Stimulated activated CD4-positive, alpha-beta T cell treated with anti-CD3 and anti-CD28 coated beads, TNF-alpha, amount 100 ng/mL, for 4 hours (primary cell): ENCODE data around the gene SPG11.
"Not testable (repeated sequence)": the region's sequence is repeated elsewhere in the genome, so short reads cannot be mapped to it uniquely, and the experiment has no call there.

ENCODE experiments used
- DNase-seq, 3 experiments: peaks; one replicate each; pipeline ENCODE4 v3.0.0-alpha.2; 2020; ENCODE audit warnings: low read depth in 3 of 3

The SPG11 gene

DNA sequence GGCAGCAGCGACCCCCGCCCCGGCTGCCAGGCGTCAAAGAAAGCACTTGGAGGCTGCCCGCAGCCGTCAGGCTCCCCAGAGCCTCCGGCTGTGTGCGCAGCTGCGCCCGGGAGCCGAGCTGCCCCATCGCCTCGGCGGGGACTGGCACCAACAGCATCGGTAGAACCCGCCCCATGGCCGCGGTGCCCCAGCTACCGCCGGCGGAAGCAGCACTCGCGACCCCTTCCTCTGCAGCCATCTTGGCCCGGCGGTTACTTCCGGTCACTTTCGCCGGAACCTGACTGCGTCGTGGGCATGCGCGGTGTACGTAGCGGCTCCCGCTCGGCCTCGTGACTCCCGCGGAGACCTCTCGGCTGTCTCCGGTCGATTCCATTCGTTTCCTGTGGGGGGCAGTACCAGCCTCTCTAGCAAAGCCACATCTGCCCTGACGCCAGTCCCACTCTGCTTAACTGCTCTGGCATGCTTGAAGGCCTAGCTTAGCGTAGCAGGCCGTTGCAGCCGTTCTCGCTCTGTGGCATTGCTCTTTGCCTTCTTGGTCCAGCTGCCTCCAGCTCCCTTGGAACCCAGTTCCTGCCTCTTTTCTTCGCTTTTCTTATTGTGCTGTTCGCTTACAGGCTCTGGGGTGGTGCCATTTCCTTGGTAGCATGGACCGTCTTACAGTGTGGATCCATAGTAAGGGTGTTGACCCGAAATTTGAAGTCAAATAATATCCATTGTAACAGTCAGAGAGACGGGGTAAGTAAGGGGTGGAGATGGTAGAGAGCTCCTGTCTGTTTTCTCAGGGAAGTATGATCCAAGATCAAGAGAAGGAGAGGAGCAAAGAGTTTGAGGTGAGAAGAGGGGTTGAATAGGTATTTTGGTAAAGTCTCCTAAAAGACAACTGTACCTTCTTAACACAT, at the start of gene SPG11:
TSS of gene SPG11 (minus strand) at position 253 of the 899 bp plus-strand sequence. CDS start at position 238, 15 bp downstream.
- peak; percentile 79 to 93 (median 93) for DNase-seq

DNA sequence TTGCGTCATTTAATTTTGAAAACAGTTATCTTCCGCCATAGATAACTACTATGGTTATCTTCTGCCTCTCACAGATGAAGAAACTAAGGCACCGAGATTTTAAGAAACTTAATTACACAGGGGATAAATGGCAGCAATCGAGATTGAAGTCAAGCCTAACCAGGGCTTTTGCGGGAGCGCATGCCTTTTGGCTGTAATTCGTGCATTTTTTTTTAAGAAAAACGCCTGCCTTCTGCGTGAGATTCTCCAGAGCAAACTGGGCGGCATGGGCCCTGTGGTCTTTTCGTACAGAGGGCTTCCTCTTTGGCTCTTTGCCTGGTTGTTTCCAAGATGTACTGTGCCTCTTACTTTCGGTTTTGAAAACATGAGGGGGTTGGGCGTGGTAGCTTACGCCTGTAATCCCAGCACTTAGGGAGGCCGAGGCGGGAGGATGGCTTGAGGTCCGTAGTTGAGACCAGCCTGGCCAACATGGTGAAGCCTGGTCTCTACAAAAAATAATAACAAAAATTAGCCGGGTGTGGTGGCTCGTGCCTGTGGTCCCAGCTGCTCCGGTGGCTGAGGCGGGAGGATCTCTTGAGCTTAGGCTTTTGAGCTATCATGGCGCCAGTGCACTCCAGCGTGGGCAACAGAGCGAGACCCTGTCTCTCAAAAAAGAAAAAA, 49.0 kb upstream of the SPG11 start:
- peak in 2 of 3 experiments; percentile 40 to 43 for DNase-seq

DNA sequence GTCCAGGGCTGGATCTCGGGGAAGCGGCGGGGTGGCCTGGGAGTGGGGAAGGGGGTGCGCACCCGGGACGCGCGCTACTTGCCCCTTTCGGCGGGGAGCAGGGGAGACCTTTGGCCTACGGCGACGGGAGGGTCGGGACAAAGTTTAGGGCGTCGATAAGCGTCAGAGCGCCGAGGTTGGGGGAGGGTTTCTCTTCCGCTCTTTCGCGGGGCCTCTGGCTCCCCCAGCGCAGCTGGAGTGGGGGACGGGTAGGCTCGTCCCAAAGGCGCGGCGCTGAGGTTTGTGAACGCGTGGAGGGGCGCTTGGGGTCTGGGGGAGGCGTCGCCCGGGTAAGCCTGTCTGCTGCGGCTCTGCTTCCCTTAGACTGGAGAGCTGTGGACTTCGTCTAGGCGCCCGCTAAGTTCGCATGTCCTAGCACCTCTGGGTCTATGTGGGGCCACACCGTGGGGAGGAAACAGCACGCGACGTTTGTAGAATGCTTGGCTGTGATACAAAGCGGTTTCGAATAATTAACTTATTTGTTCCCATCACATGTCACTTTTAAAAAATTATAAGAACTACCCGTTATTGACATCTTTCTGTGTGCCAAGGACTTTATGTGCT, 48.4 kb upstream of the SPG11 start:
- DNase-seq, result peak in 2 of 3 experiments; percentile 32 to 42

GRCh38 chr15:44711096-44711742, 47.8 kb upstream of the SPG11 start, which contains the start of the genes B2M and PATL2:
Gene B2M, plus strand, starts transcription at chr15:44711517. Its CDS starts 30 bp downstream, at chr15:44711547.
Gene PATL2, minus strand, starts transcription at chr15:44711323. Its CDS starts 34,833 bp downstream, at chr15:44676490.
- DNase-seq, result peak; percentile 92 to 95 (median 94)

DNA sequence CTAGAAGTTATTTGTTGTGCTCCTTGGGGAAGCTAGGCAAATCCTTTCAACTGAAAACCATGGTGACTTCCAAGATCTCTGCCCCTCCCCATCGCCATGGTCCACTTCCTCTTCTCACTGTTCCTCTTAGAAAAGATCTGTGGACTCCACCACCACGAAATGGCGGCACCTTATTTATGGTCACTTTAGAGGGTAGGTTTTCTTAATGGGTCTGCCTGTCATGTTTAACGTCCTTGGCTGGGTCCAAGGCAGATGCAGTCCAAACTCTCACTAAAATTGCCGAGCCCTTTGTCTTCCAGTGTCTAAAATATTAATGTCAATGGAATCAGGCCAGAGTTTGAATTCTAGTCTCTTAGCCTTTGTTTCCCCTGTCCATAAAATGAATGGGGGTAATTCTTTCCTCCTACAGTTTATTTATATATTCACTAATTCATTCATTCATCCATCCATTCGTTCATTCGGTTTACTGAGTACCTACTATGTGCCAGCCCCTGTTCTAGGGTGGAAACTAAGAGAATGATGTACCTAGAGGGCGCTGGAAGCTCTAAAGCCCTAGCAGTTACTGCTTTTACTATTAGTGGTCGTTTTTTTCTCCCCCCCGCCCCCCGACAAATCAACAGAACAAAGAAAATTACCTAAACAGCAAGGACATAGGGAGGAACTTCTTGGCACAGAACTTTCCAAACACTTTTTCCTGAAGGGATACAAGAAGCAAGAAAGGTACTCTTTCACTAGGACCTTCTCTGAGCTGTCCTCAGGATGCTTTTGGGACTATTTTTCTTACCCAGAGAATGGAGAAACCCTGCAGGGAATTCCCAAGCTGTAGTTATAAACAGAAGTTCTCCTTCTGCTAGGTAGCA, 47.0 kb upstream of the SPG11 start:
- peak in 1 of 3 experiments; percentile 22 for DNase-seq

- no peak for DNase-seq
Measured at GRCh38 chr15:44706946-44707636, 43.6 kb upstream of the SPG11 start.

GRCh38 chr15:44706401-44706800, 42.9 kb upstream of the SPG11 start:
- no peak for DNase-seq

DNA sequence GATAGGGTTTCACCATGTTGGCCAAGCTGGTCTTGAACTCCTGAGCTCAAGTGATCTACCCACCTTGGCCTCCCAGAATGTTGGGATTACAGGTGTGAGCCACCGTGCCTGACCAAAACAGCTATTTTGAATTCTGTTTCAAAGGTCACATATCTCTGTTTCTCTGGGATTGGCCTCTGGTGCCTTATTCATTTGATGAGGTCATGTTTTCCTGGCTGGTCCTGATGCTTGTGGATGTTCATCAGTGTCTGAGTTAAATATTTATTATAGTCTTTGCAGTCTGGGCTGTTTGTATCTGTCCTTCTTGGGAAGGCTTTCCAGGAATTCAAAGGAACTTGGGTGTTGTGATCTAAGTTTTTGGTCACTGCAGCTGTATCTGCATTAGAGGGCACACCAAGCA, 42.5 kb upstream of the SPG11 start:
- no peak for DNase-seq

GRCh38 chr15:44700676-44701075, 37.2 kb upstream of the SPG11 start:
- not testable (repeated sequence) for DNase-seq

DNA sequence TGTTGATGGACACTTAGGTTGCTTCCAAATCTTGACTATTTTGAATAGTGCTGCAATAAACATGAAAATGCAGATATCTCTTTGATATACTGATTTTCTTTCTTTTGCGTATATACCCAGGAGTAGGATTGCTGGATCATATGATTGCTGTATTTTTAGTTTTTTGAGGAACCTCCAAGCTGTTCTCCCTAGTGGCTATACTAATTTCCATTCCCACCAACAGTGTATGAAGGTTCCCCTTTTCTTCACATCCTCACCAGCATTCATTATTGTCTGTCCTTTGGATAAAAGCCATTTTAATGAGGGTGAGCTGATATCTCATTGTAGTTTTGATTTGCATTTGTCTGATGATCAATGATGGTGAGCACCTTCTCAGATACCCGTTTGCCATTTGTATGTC, 35.2 kb upstream of the SPG11 start:
- no peak for DNase-seq

DNA sequence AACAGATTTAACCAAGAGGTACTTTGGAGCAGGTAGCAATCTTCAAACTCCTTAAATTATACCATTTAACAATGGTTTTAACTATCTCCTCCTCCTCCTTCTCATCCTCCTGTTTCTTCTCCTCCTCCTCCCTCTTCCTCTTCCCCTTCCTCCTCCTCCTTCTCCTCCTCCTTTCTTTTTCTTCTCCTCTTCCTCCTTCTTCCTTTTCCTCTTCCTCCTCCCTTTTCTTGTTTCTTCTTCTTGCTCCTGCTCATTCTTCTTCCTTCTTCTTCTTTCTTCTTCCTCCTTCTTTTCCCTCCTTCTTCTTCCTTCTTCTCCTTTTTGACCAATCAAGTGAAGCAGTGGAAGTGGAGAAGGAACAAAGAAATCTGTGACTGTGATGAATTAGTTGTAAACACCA, 33.6 kb upstream of the SPG11 start:
- no peak for DNase-seq

GRCh38 chr15:44695294-44695693, 31.8 kb upstream of the SPG11 start:
- no peak for DNase-seq

- DNase-seq, result no peak
Measured at GRCh38 chr15:44694416-44694815, 31.0 kb upstream of the SPG11 start.

GRCh38 chr15:44692659-44693058, 29.2 kb upstream of the SPG11 start:
- no peak for DNase-seq

DNA sequence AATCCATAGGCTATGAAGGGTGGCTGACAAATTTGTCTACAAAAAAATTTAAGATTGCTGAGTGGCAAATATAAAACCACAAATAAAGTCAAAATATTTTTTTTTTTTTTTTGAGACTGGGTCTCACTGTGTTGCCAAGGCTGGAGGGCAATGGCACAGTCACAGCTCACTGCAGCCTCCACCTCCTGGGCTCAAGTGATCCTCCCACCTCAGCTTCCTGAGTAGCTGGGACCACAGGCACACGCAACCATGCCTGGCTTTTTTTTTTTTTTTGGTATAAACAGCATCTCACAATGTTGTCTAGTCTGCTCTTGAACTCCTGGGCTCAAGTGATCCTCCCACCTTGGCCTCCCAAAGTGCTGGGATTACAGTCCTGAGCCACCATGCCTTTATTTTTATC, 26.8 kb upstream of the SPG11 start:
- not testable (repeated sequence) for DNase-seq

DNA sequence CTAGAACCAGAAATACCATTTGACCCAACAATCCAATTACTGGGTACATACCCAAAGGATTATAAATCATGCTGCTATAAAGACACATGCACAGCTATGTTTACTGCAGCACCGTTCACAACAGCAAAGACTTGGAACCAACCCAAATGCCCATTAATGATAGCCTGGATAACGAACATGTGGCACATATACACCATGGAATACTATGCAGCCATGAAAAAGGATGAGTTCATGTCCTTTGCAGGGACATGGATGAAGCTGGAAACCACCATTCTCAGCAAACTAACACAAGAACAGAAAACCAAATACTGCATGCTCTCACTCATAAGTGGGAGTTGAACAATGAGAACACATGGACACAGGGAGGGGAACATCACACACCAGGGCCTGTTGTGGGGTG, 25.9 kb upstream of the SPG11 start:
- not testable (repeated sequence) for DNase-seq

DNA sequence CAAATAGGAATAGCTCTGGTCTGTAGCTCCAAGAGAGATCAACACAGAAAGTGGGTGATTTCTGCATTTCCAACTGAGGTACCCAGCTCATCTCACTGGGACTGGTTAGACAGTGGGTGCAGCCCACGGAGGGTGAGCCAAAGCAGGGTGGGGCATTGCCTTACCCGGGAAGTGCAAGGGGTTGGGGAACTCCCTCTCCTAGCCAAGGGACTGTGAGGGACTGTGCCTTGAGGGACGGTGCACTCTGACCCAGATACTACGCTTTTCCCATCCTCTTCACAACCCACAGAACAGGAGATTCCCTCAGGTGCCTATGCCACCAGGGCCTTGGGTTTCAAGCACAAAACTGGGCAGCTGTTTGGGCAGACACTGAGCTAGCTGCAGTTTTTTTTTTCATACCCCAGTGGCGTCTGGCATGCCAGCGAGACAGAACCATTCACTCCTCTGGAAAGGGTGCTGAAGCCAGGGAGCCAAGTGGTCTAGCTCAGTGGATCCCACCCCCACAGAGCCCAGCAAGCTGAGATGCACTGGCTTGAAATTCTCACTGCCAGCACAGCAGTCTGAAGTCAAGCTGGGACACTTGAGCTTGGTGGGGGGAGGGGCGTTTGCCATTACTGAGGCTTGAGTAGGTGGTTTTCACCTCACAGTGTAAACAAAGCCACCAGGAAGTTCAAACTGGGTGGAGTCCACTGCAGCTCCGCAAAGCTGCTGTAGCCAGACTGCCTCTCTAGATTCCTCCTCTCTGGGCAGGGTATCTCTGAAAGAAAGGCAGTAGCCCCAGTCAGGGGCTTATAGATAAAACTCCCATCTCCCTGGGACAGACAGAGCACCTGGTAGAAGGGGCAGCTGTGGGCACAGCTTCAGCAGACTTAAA, 19.6 kb upstream of the SPG11 start:
- peak in 2 of 3 experiments; percentile 43 to 57 for DNase-seq

DNA sequence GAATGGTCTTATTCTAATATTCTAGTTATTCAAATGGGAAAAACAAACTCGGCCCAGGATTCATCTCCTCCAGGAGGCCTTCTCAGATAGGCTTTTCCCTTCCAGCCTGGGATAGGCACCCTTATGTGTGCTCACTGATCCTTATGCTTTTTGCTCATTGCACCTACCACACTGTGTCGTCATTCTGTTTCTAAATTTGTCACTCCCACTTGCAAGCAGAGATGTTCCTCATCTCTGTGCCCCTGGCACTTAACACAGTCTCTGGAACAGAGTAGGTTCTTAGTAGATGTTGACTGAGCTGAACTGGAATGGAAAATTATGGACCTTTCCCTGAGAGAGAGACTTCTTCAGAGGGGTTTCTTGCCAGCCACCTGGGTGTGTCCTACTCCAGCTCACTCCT, 18.7 kb upstream of the SPG11 start:
- no peak for DNase-seq

GRCh38 chr15:44676676-44677075, 13.2 kb upstream of the SPG11 start:
- DNase-seq, result no peak
